Hematopoietic multipotent progenitor cell treated with erythropoietin and hydrocortisone succinate and interleukin-3 and kit ligand, for 15 days (in vitro differentiated cells): ENCODE data around the gene MIF.
A peak's percentile ranks its signal among the peaks of the same experiment; 100 is the strongest.
"Not testable (repeated sequence)": the region's sequence is repeated elsewhere in the genome, so short reads cannot be mapped to it uniquely, and the experiment has no call there.

Experiments
- DNase-seq: peaks from one replicate; pipeline ENCODE4 v3.0.0-alpha.2; 2015; ENCODE audit warnings: low spot score

Gene MIF

DNA sequence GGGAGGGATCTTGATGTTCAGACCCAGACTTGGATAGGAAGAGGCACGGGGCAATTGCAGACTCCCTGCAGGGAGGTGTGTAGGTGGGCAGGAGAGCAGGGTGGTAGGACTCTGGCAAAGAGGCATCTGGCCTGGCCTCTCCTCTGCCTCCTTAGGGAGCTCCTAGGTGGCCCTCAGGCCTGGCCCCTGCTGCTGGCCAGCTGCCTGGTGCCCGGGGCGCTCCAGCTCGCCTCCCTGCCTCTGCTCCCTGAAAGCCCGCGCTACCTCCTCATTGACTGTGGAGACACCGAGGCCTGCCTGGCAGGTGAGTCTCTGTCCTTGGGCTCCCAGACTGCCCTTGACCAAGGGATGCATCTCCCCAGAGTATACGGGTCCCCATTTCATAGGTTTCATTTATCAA is 16.6 kb upstream of the MIF start:
- DNase-seq = no peak

DNA sequence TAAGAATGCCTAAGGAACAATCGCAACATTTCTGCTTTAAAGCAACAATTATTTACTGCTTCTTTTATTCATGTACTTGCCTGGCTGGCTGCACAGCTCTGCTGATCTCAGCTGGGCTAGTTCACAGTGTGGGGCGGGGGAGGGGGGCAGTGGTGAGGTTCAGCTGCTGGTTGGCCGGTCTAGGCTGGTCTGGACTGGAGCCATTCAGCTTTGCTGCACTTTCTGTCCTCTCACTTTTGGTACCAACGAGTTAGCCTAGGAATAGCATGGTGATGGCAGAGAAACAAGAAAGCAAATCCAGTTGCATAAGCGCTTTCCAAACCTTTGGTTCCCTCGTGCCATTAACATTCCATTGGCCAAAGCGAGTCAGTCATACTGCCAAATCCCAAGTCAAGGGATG is 16.0 kb upstream of the MIF start:
- no peak for DNase-seq

DNA sequence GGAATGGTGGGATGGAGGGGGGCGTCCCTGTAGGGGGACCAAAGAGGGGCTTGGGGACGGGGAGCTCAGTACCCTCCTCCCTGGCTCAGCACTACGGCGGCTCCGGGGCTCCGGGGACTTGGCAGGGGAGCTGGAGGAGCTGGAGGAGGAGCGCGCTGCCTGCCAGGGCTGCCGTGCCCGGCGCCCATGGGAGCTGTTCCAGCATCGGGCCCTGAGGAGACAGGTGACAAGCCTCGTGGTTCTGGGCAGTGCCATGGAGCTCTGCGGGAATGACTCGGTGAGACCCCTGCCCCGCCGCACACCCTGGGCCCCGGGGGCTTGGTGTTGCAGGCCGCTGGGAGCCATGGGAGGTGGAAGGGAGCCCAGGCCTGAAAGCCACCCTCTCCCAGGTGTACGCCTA is 11.8 kb upstream of the MIF start:
- DNase-seq = no peak

DNA sequence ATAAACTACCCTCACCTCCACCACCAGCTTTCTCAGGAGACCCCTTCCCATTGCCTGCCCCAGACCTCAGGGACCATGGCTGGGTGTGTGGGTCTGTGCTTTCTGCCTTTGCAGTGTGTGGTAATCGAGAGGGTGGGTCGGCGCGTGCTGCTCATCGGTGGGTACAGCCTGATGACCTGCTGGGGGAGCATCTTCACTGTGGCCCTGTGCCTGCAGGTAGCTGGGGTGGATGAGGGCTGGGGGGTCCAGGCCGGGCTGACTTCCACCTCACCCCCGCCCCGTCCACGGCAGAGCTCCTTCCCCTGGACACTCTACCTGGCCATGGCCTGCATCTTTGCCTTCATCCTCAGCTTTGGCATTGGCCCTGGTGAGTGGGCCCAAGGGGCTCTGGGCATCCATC is 10.5 kb upstream of the MIF start:
- DNase-seq = no peak

DNA sequence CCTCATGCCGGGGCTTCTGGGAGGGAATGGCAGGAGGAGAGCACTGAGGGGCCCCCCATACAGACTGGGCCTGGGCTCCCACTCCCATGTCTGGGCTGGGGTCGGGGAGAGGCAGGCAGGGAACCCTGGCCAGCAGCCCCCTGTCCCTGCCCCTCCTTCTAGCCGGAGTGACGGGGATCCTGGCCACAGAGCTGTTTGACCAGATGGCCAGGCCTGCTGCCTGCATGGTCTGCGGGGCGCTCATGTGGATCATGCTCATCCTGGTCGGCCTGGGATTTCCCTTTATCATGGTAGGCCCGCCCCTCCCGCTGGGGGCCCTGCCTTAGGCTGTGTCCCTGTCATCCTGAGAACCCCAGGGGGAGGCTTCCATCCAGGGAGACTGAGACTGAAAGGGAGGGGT is 10.0 kb upstream of the MIF start:
- no peak for DNase-seq

DNA sequence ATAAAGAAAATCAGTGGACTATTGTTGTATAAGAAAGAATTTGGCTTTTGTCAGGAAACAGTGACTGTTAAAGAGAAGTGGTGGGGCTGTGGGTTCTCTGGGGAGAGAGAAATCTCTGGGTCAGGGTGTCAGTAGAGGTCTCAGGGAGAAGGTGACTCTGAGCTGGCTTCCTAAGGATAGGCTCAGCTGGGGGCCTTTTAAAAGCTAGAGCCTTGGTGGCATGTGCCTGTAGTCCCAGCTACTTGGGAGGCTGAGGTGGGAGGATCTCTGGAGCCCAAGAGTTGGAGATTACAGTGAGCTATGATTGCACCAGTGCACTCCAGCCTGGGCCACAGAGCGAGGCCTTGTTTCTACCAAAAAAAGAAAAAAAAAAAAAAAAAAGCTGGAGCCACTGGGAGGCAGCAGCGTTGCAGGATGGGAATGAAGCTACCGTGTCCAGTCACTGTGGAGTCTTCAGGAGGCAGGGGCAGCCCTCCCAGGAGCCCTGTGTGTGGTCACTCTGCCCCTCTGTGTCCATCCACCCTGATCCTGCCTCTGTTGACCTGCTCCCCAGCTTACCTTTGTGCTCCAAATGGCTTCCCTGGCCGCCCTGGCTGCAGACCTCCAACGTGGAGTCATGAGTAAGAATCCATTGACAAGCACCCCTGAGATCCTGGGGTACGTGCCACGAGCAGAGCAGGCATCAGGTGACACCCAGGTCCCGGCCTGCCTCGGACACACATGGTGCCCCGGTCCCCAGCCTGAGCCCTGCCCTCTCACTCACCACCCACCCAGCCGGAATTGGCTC is 5.4 kb upstream of the MIF start:
- no peak for DNase-seq

DNA sequence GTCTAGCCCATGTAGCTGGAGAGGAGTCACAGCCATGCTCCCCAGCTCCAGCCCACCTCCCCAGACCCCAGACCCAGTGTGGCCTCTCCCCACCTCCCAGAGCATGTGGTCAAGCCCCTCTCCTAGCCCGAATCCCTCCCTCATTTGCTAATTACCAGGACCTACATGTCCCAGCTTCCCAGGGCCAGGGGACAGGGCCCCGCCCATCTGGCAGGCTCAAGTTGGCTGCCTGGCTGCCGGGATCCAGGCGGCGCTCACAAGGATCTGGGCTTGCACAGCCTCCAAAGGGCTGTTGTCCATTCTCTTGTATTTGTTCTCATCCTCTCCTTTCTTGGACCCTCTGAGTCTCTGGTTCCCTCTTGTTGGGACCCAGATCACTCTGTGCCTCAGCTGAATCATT is 4.6 kb upstream of the MIF start:
- DNase-seq = no peak

DNA sequence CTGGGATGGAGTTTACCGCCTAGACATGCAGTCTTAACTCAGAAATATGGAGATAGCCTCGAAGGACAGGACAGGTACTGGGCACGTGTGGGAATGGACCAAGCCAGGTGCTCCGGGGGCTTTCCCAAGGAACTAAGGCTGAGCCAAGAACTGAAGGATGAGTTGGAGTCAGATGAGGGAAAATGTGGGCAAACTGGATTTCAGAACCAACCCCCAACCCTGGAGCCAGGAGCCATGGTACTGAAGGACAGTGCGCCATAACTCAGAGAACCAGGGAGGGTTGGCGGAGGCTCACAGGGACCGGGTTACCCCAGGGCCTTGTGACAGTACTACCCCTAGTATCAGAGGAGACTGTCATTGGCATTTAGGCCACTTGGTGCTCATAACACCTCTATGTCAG is 2.5 kb upstream of the MIF start:
- DNase-seq = no peak

DNA sequence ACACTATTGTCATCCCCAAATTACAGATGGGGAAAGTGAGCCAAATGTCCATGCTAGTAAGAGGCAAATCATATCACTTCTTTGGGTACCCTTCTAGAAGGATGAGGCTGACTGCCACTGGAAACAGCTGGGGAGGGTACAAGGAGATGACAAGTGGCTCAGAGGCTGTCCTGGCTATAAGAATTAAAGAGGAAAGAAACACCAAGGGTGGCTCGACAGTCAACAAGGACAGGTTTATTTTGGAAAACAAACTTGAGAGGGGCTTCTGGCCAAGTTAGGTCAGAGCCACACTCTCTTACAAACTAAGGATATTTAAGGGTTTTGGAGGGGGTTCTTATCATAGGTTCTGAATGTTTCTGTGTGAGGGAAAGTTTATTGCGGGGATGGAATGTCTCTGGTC is 2.1 kb upstream of the MIF start:
- no peak for DNase-seq

DNA sequence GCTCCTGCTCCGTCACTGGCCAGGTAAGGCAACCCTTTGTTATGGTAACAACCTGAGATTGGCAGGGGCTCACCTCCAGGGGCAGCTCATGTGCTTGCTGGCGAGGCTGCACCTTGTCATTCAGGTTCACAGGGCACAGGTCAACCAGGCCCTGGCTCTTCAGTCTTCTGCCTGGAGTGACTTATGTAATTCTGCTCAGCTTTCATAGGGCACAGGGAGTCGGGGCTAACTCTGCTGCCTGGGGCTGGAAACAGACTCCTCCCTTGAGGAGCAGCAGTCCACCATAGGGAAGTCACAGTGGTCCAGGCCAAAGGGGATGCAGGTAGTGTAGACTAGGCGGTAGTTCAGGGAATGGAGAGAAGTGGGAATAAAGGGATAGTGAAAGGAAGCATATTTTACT is 1.5 kb upstream of the MIF start:
- no peak for DNase-seq

DNA sequence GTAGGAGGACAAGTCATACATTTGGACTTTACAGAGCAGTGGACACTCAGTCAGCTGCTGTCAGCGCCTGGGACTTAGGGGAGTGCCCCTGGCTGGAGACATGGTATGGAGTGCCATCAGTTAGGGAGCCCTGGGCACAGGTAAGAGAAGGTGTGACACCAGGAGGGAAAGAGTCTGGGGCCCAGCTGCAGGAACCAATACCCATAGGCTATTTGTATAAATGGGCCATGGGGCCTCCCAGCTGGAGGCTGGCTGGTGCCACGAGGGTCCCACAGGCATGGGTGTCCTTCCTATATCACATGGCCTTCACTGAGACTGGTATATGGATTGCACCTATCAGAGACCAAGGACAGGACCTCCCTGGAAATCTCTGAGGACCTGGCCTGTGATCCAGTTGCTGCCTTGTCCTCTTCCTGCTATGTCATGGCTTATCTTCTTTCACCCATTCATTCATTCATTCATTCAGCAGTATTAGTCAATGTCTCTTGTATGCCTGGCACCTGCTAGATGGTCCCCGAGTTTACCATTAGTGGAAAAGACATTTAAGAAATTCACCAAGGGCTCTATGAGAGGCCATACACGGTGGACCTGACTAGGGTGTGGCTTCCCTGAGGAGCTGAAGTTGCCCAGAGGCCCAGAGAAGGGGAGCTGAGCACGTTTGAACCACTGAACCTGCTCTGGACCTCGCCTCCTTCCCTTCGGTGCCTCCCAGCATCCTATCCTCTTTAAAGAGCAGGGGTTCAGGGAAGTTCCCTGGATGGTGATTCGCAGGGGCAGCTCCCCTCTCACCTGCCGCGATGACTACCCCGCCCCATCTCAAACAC is 850 bp upstream of the MIF start:
- peak; percentile 20 for DNase-seq

DNA sequence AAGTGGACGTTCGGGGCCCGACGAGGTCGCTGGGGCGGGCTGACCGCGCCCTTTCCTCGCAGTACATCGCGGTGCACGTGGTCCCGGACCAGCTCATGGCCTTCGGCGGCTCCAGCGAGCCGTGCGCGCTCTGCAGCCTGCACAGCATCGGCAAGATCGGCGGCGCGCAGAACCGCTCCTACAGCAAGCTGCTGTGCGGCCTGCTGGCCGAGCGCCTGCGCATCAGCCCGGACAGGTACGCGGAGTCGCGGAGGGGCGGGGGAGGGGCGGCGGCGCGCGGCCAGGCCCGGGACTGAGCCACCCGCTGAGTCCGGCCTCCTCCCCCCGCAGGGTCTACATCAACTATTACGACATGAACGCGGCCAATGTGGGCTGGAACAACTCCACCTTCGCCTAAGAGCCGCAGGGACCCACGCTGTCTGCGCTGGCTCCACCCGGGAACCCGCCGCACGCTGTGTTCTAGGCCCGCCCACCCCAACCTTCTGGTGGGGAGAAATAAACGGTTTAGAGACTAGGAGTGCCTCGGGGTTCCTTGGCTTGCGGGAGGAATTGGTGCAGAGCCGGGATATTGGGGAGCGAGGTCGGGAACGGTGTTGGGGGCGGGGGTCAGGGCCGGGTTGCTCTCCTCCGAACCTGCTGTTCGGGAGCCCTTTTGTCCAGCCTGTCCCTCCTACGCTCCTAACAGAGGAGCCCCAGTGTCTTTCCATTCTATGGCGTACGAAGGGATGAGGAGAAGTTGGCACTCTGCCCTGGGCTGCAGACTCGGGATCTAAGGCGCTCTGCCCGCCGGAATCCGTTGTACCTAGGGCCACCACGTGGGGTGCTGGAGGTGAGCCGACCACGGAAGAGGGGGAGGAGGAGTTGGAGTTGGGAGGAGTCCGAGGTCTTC is 771 bp downstream of the MIF start:
- peak; percentile 64 for DNase-seq

DNA sequence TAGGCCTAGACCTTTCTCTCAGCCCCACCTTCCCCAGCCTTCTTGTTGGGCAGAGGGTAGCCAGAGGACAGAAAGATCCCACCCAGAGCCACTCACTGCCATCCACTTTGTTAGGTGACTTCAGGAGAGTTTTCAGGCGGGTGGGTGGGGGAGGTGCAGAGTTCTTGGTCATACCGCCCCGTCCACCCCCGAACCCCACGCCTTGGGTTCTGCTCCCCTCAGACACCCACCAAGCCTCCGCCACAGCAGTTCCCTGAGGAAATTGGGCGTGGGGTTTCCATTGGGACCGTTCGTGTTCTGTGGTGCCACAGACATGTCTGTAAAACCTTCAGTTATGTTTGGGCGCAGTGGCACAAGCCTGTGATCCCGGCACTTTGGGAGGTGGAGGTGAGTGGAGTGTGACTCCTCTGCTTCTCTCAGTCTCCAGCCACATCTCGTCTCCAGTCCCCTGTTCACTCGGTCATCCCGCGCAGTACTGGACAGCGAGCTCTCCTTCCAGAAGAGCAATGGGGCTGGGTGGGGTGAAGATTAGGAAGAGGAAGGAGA is 1.5 kb downstream of the MIF start:
- no peak for DNase-seq

DNA sequence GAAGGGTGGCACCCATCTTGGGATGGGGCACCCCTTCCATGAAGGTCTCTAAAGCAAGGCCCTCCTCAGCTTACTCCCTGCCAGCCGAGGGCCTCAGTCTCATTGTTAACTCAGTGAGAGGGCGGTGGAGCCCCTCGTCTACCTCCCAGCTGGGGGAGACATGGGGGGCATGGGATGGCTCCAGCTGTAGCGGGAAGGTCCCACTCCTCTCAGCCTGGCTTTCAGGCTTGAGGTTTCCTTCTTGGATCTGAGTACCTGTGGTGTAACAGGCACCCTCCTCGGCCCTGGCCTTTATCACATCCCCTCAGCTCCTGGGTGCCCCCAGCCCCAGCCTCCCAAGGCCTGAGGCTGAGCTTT is 2.0 kb downstream of the MIF start:
- DNase-seq = no peak

DNA sequence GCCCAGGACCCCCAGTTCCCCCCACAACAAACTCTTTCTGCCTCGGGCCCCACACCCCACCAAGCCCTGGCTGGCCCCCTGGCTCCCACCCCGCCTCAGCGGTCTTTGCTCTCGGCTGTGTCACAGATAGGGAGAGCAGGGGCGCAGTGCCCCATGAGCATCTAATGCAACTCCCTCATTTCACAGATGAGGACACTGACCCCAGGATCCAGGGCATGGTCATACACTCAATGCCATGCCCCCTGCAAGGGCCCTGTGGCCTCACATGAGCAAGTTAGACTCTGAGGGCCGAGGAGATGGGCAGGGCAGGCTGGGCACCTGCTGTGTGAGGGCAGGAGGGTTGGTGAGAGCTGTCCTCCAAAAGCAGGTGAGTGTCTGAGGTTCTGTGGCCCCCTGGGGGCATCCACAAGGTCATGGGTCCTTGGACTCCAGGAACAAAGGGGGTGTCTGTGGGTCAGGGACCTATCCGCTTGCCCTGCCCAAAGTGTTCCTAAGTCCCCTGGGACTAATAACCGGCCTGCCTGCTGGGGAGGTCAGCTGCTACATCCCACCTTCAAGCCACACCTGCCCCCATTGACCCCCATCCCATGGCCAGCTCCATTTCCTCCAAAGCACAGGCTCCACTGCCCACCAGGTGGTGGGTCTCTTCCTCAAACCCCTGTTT is 2.5 kb downstream of the MIF start:
- no peak for DNase-seq

DNA sequence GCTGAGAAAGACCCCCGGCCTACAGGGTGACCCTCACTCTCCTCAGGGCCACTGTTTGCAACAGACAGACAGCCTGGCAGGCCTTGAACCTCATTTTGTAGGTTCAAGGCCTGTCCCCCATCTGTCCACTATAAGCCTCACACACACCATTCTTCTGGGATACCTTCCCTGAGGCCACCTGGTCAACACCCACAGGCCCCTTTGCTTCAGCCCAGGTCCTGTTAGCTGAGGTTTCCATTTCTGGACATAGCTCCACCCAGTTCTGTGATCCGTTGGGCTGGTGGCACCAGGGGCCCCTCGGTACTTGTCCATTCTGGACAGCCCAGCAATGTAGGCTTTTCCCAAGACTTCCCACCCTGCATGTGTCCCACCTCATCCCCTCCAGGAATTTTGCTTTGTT is 3.1 kb downstream of the MIF start:
- DNase-seq = no peak

DNA sequence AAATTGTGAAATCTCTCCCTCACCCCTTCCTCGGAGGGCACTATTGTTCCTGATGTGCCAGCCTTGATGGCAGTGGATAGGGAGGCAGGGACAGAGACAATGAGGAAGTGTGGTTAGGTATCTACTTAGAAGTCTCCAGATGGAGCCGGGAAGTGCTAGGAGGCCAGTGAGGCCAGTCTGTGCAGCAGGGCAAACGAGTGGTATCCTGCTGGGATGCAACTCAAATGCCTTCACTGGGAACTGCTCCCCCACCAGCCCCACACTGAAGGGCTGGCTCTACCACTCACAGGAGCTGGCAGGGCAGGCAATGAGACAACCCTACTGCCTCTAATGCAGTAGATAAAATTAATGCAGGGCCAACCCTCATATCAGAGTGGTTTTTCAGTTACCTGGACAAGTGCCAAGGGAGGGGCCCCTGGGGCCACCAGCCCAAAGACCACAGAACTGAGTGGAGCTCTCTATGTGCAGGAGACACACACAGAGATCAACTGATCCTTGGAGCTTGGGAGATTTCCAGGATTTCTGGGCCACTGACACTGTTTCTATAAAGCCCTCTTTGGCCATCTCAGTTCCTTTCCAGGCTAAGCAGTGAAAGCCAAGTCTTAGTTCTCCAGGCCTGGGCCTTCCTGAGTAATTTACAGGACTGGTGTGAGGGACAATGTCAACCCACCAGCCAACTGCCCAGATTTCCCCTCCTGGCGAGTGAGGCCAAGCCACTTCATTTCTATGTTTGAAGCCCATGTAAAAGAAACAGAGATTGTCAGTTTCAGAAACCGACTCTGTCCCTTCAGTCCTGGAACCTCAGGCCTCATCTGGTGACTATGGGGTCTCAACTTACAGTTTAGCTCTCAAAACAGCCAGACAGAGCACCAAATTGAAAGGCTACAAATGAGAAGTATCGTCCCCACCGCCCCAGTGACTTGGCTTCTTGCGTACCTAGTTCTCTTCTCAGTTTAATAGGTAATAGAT is 4.1 kb downstream of the MIF start:
- no peak for DNase-seq

DNA sequence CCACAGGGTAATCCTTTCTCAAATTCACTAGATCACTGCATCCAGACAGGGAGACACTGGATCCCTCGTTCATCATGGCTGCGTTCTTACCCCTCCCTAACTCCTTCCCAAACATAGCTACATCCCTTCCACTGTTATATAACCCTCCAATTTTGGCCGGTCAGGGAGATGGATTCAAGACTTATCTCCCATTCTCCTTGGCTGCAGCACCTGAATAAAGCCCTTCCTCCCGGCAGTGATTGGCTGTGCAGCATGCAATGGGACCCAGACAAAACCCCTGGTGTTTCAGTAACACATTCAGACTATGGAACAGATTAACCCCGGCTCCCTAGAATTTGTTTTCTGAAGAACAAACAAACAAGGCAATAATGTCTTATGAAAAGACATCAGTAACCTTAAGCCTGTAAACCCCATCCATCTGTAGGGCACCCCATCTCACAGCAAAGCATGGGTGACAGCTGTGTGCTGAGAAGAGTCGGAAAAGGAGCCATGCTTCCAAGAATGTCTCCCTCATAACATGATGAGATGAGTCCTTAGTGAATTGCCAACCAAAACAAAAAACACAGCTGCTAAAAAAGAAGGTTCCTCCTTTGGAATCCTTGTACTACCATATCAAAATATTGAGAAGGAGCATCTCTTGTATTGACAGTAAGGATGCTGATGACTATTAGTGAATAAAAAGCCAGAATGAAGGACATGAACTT is 5.0 kb downstream of the MIF start:
- no peak for DNase-seq

DNA sequence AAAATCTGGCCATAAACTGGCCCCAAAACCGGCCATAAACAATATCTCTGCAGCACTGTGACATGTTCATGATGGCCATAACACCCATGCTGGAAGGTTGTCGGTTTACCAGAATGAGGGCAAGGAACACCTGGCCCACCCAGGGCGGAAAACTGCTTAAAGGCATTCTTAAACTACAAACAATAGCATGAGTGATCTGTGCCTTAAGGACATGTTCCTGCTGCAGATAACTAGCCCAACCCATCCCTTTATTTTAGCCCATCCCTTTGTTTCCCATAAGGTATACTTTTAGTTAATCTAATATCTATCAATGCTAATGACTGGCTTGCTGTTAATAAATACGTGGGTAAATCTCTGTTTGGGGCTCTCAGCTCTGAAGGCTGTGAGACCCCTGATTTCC is 6.0 kb downstream of the MIF start:
- DNase-seq = not testable (repeated sequence)

DNA sequence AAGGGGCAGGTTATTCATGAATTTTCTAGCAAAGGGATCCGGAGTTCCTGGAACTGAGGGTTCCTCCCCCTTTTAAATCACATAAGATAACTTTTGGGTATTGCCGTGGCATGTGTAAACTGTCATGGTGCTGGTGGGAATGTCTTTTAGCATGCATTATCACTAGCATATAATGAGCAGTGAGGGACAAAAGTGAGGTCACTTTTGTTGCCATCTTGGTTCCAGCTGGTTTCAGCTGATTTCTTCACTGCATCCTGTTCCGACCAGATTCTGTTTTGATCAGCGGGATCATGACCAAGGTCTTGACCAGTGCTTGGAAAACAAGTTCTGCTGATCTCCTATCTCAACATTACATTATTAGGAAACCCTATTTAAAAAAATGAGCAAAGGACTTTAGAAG is 7.4 kb downstream of the MIF start:
- no peak for DNase-seq
